Thyroid gland (tissue), 4 donors: ENCODE measurements around the gene KLHDC4.

ENCODE experiments used
- POLR2A ChIP-seq, 2 donors: fragments of 450-650 bp; IDR thresholded peaks; one replicate each; pipeline ENCODE4 v1.6.1; 2017; ENCODE audit warnings: antibody characterized with exemption in 2 of 2, mild to moderate bottlenecking in 2 of 2, moderate library complexity in 1 of 2
- TF ChIP-seq, protein P1 (sequence below), 6 experiments: fragments of 200-600 bp in 3 of 6; fragments of 450-650 bp in 3 of 6; sonication (generic) in 3 of 6; IDR thresholded peaks; one replicate each; pipeline ENCODE4 v1.5.1; 2016 to 2019; ENCODE audit warnings: antibody characterized with exemption in 6 of 6, mild to moderate bottlenecking in 2 of 6, inconsistent platforms in 1 of 6, moderate library complexity in 1 of 6

DNA sequence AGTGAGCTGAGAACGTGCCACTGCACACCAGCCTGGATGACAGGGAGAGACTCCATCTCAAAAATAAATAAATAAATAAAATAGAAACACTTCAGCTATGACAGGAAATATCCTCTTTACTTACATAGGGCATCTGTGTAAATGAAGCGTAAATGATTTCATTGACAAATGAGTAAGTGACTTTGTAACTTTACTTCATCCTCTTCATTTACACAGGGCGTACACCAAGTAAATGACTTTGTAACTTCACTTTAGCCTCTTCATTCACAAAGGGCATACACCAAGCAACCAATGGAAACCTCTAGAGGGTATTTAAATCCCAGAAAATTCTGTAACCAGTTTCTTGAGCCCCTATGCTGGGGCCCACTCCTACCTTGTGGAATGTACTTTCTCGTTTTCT lies 16.2 kb upstream of the KLHDC4 start:
- TF ChIP-seq, protein P1, sequence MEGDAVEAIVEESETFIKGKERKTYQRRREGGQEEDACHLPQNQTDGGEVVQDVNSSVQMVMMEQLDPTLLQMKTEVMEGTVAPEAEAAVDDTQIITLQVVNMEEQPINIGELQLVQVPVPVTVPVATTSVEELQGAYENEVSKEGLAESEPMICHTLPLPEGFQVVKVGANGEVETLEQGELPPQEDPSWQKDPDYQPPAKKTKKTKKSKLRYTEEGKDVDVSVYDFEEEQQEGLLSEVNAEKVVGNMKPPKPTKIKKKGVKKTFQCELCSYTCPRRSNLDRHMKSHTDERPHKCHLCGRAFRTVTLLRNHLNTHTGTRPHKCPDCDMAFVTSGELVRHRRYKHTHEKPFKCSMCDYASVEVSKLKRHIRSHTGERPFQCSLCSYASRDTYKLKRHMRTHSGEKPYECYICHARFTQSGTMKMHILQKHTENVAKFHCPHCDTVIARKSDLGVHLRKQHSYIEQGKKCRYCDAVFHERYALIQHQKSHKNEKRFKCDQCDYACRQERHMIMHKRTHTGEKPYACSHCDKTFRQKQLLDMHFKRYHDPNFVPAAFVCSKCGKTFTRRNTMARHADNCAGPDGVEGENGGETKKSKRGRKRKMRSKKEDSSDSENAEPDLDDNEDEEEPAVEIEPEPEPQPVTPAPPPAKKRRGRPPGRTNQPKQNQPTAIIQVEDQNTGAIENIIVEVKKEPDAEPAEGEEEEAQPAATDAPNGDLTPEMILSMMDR (IDR thresholded peaks at IDR 0.05): no peak
- no peak for TF ChIP-seq POLR2A (IDR thresholded peaks at IDR 0.05)
